Endodermal cell (in vitro differentiated cells): Measurements from ENCODE around the gene PRODH2. TPM values are rescaled to one million over a fixed set of nuclear protein-coding genes. Genes with fewer than 3 reads are reported as not detected.
A peak's percentile ranks its signal among the peaks of the same experiment; 100 is the strongest.

ENCODE experiments used
- DNase-seq: peaks from one replicate; pipeline ENCODE4 v3.0.0-alpha.2; 2017
- H3K27ac ChIP-seq: 2 replicates; pipeline ENCODE4 v1.5.1; 2013; ENCODE audit warnings: mild to moderate bottlenecking, low read depth, low read length, moderate library complexity
- H3K27me3 ChIP-seq: 2 replicates; pipeline ENCODE4 v1.6.1; 2013; ENCODE audit warnings: mild to moderate bottlenecking, low read length, moderate library complexity; ENCODE audit not compliant: insufficient read depth, control insufficient read depth, poor library complexity, severe bottlenecking
- H3K36me3 ChIP-seq: 2 replicates; pipeline ENCODE4 v1.7.0; 2013; ENCODE audit warnings: mild to moderate bottlenecking, low read length, moderate library complexity; ENCODE audit not compliant: control insufficient read depth, insufficient read depth
- H3K4me1 ChIP-seq: one replicate; pipeline ENCODE4 v1.7.0; 2013; ENCODE audit warnings: low read length; ENCODE audit not compliant: control insufficient read depth, insufficient read depth
- H3K4me3 ChIP-seq: 2 replicates; pipeline ENCODE4 v1.5.1; 2013; ENCODE audit warnings: mild to moderate bottlenecking, low read length, moderate library complexity
- H3K9ac ChIP-seq: 2 replicates; pipeline ENCODE4 v1.6.1; 2013; ENCODE audit warnings: mild to moderate bottlenecking, low read length, moderate library complexity; ENCODE audit not compliant: poor library complexity, severe bottlenecking; ENCODE audit errors: extremely low read depth
- H3K9me3 ChIP-seq: 2 replicates; pipeline ENCODE4 v1.6.1; 2013; ENCODE audit warnings: mild to moderate bottlenecking, low read length, moderate library complexity; ENCODE audit not compliant: control insufficient read depth
- H3K27ac Mint-ChIP-seq: 2 replicates; pipeline ENCODE4 v1.8.0; 2020; ENCODE audit warnings: mixed read lengths
- H3K27me3 Mint-ChIP-seq: 2 replicates; pipeline ENCODE4 v1.8.0; 2021; ENCODE audit warnings: mild to moderate bottlenecking, mixed read lengths; ENCODE audit not compliant: insufficient read depth
- H3K36me3 Mint-ChIP-seq: 2 replicates; pipeline ENCODE4 v1.8.0; 2020; ENCODE audit warnings: low read depth, mixed read lengths
- H3K4me1 Mint-ChIP-seq: 2 replicates; pipeline ENCODE4 v1.8.0; 2020; ENCODE audit warnings: mixed read lengths
- H3K4me3 Mint-ChIP-seq: 2 replicates; pipeline ENCODE4 v1.8.0; 2020; ENCODE audit warnings: mild to moderate bottlenecking, moderate library complexity, mixed read lengths
- H3K9me3 Mint-ChIP-seq: 2 replicates; pipeline ENCODE4 v1.8.0; 2020; ENCODE audit warnings: mild to moderate bottlenecking, mixed read lengths
- CTCF ChIP-seq: fragments of 200-600 bp; sonication (generic); conservative IDR thresholded peaks from 2 replicates; pipeline ENCODE4 v1.5.0; 2021; ENCODE audit warnings: antibody characterized with exemption, mild to moderate bottlenecking
- WGBS, 2 experiments: methylation state at CpG; one replicate each; pipeline versions ENCODE4 v1.1.5 to v1.1.7; 2013; ENCODE audit warnings: missing lambda C conversion rate in 2 of 2, mixed read lengths in 1 of 2; ENCODE audit not compliant: insufficient coverage in 1 of 2, insufficient read length in 1 of 2; 5-methylcytosine and 5-hydroxymethylcytosine counted together
- total RNA-seq, 2 donors: library from RNA; stranded (reverse); fragmentation: NEBNext Ultra II Directional in 1 of 2; extraction: Animal tissue kit (Norgen Biotek cat#: 25700) in 1 of 2; gene quantifications; 2 replicates in 1 of 2; 3 replicates in 1 of 2; pipeline ENCODE4 v1.2.1, GENCODE V29; 2021

Gene PRODH2
- total RNA-seq, 2 donors from 2014 or later, result 1.0 to 1.5 TPM

GRCh38 chr19:35755131-35755549 is 57.5 kb downstream of the PRODH2 start:
- no peak overlapping the region for H3K27ac ChIP-seq
- peaks cover 7% of the 10 kb centered on the region for H3K27me3 ChIP-seq
- Mint-ChIP-seq H3K4me3 (peak overlapping the region; percentile 91), H3K36me3 (peaks cover 5% of the 10 kb centered on the region), H3K4me1 (peaks cover 8% of the 10 kb centered on the region), H3K27me3 (peaks cover 25% of the 10 kb centered on the region), H3K9me3 (no peaks in the 10 kb centered on the region), H3K27ac (no peak overlapping the region)
- 66 to 83% methylated on average over 13 to 17 of the region's 17 CpGs for WGBS, 2 experiments
- DNase-seq, result no peak
- H3K9me3 ChIP-seq, result no peaks in the 10 kb centered on the region
- H3K36me3 ChIP-seq, result peaks cover 6% of the 10 kb centered on the region
- no peak overlapping the region for H3K9ac ChIP-seq
- H3K4me1 ChIP-seq, result no peaks in the 10 kb centered on the region
- no peak overlapping the region for H3K4me3 ChIP-seq
- TF ChIP-seq CTCF, result no peak

DNA sequence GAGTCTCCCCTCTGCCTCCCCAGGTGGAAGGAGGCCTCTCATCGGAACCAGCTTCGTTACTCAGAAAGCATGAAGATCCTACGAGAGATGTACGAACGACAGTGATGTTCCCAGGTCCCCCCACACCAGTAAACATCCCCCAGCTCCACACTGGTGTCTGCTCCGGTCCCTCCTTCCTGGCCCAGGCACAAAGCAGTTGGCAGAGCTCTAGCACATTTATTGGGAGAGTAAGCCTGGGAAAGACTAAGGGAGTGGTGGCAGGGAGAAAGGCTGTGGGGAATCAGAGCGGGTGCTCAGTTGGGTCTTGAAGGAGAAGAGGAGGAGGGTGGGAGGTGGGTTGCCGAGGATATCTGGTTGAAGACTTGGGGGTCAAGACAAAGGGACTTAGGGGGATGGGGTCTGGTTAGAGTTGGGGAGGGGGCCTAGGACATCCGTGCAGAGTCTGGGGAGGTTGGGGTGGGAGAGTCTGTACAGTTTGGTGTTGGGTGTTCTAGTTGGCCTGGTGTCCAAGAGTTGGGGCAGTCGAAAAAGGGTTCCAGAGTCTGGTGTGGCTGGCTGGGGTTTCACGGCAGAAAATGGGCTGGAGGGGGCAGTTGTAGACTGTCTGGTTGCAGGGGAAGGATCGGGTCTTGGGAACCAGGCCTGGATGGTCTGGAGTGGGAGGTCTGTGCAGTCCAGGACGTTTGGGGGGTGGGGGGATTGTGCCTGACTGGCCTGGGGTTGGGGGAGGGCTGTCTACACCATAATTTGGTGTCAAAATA is 58.1 kb downstream of the PRODH2 start:
- Mint-ChIP-seq H3K4me3 (peak overlapping the region; percentile 91), H3K9me3 (no peaks in the 10 kb centered on the region), H3K36me3 (no peaks in the 10 kb centered on the region), H3K27ac (no peak overlapping the region), H3K4me1 (peaks cover 8% of the 10 kb centered on the region), H3K27me3 (peaks cover 25% of the 10 kb centered on the region)
- Histone ChIP-seq H3K9me3 (no peaks in the 10 kb centered on the region), H3K27ac (no peak overlapping the region), H3K4me1 (no peaks in the 10 kb centered on the region), H3K36me3 (peaks cover 5% of the 10 kb centered on the region), H3K27me3 (peaks cover 7% of the 10 kb centered on the region), H3K4me3 (no peak overlapping the region), H3K9ac (no peak overlapping the region)
- TF ChIP-seq CTCF, result no peak
- DNase-seq, result no peak
- 90 to 100% methylated on average over 4 to 13 of the region's 13 CpGs for WGBS, 2 experiments

- Histone ChIP-seq H3K4me1 (no peaks in the 10 kb centered on the region), H3K27me3 (peaks cover 7% of the 10 kb centered on the region), H3K9ac (no peak overlapping the region), H3K4me3 (no peak overlapping the region), H3K27ac (no peak overlapping the region), H3K9me3 (no peaks in the 10 kb centered on the region), H3K36me3 (peaks cover 5% of the 10 kb centered on the region)
- no peaks in the 10 kb centered on the region for H3K9me3 Mint-ChIP-seq
- H3K4me3 Mint-ChIP-seq, result no peak overlapping the region
- peaks cover 11% of the 10 kb centered on the region for H3K4me1 Mint-ChIP-seq
- no peak for DNase-seq
- peaks cover 25% of the 10 kb centered on the region for H3K27me3 Mint-ChIP-seq
- H3K27ac Mint-ChIP-seq, result no peak overlapping the region
- H3K36me3 Mint-ChIP-seq, result no peaks in the 10 kb centered on the region
- TF ChIP-seq CTCF, result no peak
- WGBS, 2 experiments, result 93 to 96% methylated on average over 18 to 20 of the region's 20 CpGs
These were observed 58.8 kb downstream of the PRODH2 start for GRCh38 chr19:35753634-35754369.
